ENCODE measurements around the gene TMEM54.

Gene TMEM54

GRCh38 chr1:32863218-32863880, 37.8 kb downstream of the TMEM54 start:
- no peak for TF ChIP-seq CTCF (IDR thresholded peaks at IDR 0.05; ENCODE audit: insufficient read depth, low read length, missing control alignments)
- H3K4me3 ChIP-seq (ENCODE audit: low read depth, low read length), result no peak overlapping the region
- no peak for DNase-seq (ENCODE audit: low read depth, low spot score)
- ChIA-PET POLR2A (no interaction called here), CTCF (interaction anchor here (0.6 to 7.7 kb wide), 5 partner anchors 10 to 223 kb away, joined by 3 to 112 read pairs (median 3); partner anchors contain the start of gene FNDC5)

GRCh38 chr1:32861904-32862695, 39.1 kb downstream of the TMEM54 start:
- TF ChIP-seq CTCF (IDR thresholded peaks at IDR 0.05; ENCODE audit: insufficient read depth, low read length, missing control alignments), result no peak
- DNase-seq (ENCODE audit: low read depth, low spot score), result no peak
- CTCF ChIA-PET, result interaction anchor here (0.6 to 7.7 kb wide), 4 partner anchors 12 to 33 kb away, joined by 3 to 112 read pairs (median 4); partner anchors contain the start of gene FNDC5
- POLR2A ChIA-PET, result no interaction called here
- H3K4me3 ChIP-seq (ENCODE audit: low read depth, low read length), result no peak overlapping the region

- H3K4me3 ChIP-seq (ENCODE audit: low read depth, low read length), result no peak overlapping the region
- TF ChIP-seq CTCF (IDR thresholded peaks at IDR 0.05; ENCODE audit: insufficient read depth, low read length, missing control alignments), result no peak
- ChIA-PET CTCF (interaction anchor here (2.1 to 7.7 kb wide), 2 partner anchors 13 to 32 kb away, joined by 6 to 112 read pairs; partner anchors contain the start of gene FNDC5), POLR2A (no interaction called here)
- DNase-seq (ENCODE audit: low read depth, low spot score), result no peak
Observed at GRCh38 chr1:32860566-32860965, 40.6 kb downstream of the TMEM54 start.

GRCh38 chr1:32859915-32860314, 41.3 kb downstream of the TMEM54 start:
- no peak overlapping the region for H3K4me3 ChIP-seq (ENCODE audit: low read depth, low read length)
- POLR2A ChIA-PET, result no interaction called here
- no peak for DNase-seq (ENCODE audit: low read depth, low spot score)
- CTCF ChIA-PET, result interaction anchor here (0.8 to 7.7 kb wide), 3 partner anchors 11 to 31 kb away, joined by 3 to 112 read pairs (median 6); partner anchors contain the start of gene FNDC5
- no peak for TF ChIP-seq CTCF (IDR thresholded peaks at IDR 0.05; ENCODE audit: insufficient read depth, low read length, missing control alignments)

- POLR2A ChIA-PET, result no interaction called here
- no peak for TF ChIP-seq CTCF (IDR thresholded peaks at IDR 0.05; ENCODE audit: insufficient read depth, low read length, missing control alignments)
- CTCF ChIA-PET, result interaction anchor here (1.2 to 7.7 kb wide), 2 partner anchors 15 to 32 kb away, joined by 3 to 112 read pairs; partner anchors contain the start of gene FNDC5
Observed at GRCh38 chr1:32858791-32859190, 42.4 kb downstream of the TMEM54 start.

GRCh38 chr1:32858136-32858535, 43.1 kb downstream of the TMEM54 start:
- TF ChIP-seq CTCF (IDR thresholded peaks at IDR 0.05; ENCODE audit: insufficient read depth, low read length, missing control alignments), result no peak
- CTCF ChIA-PET, result interaction anchor here (1.2 to 7.7 kb wide), 2 partner anchors 16 to 32 kb away, joined by 3 to 112 read pairs; partner anchors contain the start of gene FNDC5

More at GRCh38 chr1:32858791-32859190, 42.4 kb downstream of the TMEM54 start:
- no peak for DNase-seq (ENCODE audit: low read depth, low spot score)
- no peak overlapping the region for H3K4me3 ChIP-seq (ENCODE audit: low read depth, low read length)

More at GRCh38 chr1:32858136-32858535, 43.1 kb downstream of the TMEM54 start:
- no peak for DNase-seq (ENCODE audit: low read depth, low spot score)
- POLR2A ChIA-PET, result no interaction called here
- H3K4me3 ChIP-seq (ENCODE audit: low read depth, low read length), result no peak overlapping the region
